K562 (cell line): ENCODE data around the gene TRPC4AP. TPM values are rescaled to one million over a fixed set of nuclear protein-coding genes. Genes with fewer than 3 reads are reported as not detected.
A peak's percentile ranks its signal among the peaks of the same experiment; 100 is the strongest.

ENCODE experiments used
- ATAC-seq: fragments of 200-7000 bp; cut with Tn5 transposase; 3 replicates; pipeline ENCODE4 v1.9.1; 2020; ENCODE audit warnings: moderate library complexity
- BruUV-seq: library from RNA; stranded (reverse); fragments of 400-500 nt; replicated peaks from 2 replicates; lab custom pipeline; 2021; lab: Mats Ljungman, UMichigan
- CTCF ChIA-PET: fragments of 300-600 bp; formaldehyde crosslinking; extraction: SDS; loops from one replicate; lab custom pipeline; 2021; ENCODE audit warnings: low intra/inter-chr PET ratio; lab: Yijun Ruan, JAX
- POLR2A ChIA-PET: fragments of 300-600, 350-650 bp; sonication (Branson Sonifier 250); formaldehyde crosslinking; extraction: SDS; loops from one replicate; lab custom pipeline; 2021; ENCODE audit warnings: antibody characterized with exemption, inconsistent platforms; lab: Yijun Ruan, JAX
- DNase-seq, 4 experiments: peaks; one replicate each; pipeline versions ENCODE4 v3.0.0 to v3.0.0-alpha.2; 2011 to 2018; ENCODE audit warnings: low spot score in 3 of 4, mixed read lengths in 3 of 4; ENCODE audit errors: extremely low read depth in 1 of 4
- FAIRE-seq: peaks from 2 replicates; lab custom pipeline; 2011; peaks lifted over from hg19 to GRCh38; lab: Jason Lieb, UNC
- H2AFZ ChIP-seq: 2 replicates; pipeline ENCODE4 v1.6.0; 2011; ENCODE audit warnings: low read depth, low read length, control low read depth, inconsistent platforms
- H3K27ac ChIP-seq: fragments of 200-600 bp; 3 replicates; pipeline ENCODE4 v1.8.0; 2011; ENCODE audit warnings: low read depth, mild to moderate bottlenecking, control low read depth, inconsistent platforms, low read length, moderate library complexity, mixed read lengths; ENCODE audit errors: extremely low read depth
- H3K27me3 ChIP-seq, 2 experiments: fragments of 300-600 bp in 1 of 2; 2 replicates in 1 of 2; 3 replicates in 1 of 2; pipeline versions ENCODE4 v1.6.0 to v1.8.0; 2011; ENCODE audit warnings: inconsistent platforms in 2 of 2, low read length in 2 of 2, mild to moderate bottlenecking in 1 of 2, mixed read lengths in 1 of 2, moderate library complexity in 1 of 2; ENCODE audit not compliant: control insufficient read depth in 2 of 2, insufficient read depth in 2 of 2
- H3K36me3 ChIP-seq: fragments of 300-600 bp; 3 replicates; pipeline ENCODE4 v1.8.0; 2011; ENCODE audit warnings: mild to moderate bottlenecking, low read length, inconsistent platforms; ENCODE audit not compliant: control insufficient read depth, insufficient read depth
- H3K4me1 ChIP-seq, 2 experiments: fragments of 200-600 bp in 1 of 2; replicated peaks in 1 of 2; 2 replicates in 1 of 2; 3 replicates in 1 of 2; pipeline versions ENCODE4 v1.5.1 to v1.8.0; 2011; ENCODE audit warnings: inconsistent platforms in 2 of 2, low read length in 2 of 2, mild to moderate bottlenecking in 1 of 2, mixed read lengths in 1 of 2, moderate library complexity in 1 of 2; ENCODE audit not compliant: control insufficient read depth in 2 of 2, insufficient read depth in 2 of 2
- H3K4me2 ChIP-seq: 2 replicates; pipeline ENCODE4 v1.6.1; 2011; ENCODE audit warnings: low read length, control low read depth, inconsistent platforms, mixed read lengths; ENCODE audit not compliant: insufficient read depth
- H3K4me3 ChIP-seq: fragments of 200-600 bp; sonication (generic), shearing (Covaris generic); 2 replicates; pipeline ENCODE4 v1.5.1; 2016; ENCODE audit warnings: control low read depth, inconsistent platforms
- H3K79me2 ChIP-seq: fragments of 200-600 bp; 3 replicates; pipeline ENCODE4 v1.8.0; 2011; ENCODE audit warnings: low read length, inconsistent platforms; ENCODE audit not compliant: control insufficient read depth, insufficient read depth
- H3K9ac ChIP-seq, 2 experiments: 2 replicates each; pipeline versions ENCODE4 v1.6.0 to v1.6.1; 2011; ENCODE audit warnings: low read depth in 2 of 2, low read length in 2 of 2, control low read depth in 1 of 2, inconsistent platforms in 1 of 2, mild to moderate bottlenecking in 1 of 2, mixed read lengths in 1 of 2; ENCODE audit not compliant: insufficient read depth in 1 of 2
- H3K9me1 ChIP-seq: one replicate; pipeline ENCODE4 v1.6.0; 2011; ENCODE audit warnings: inconsistent platforms, mild to moderate bottlenecking, low read length, moderate library complexity; ENCODE audit not compliant: control insufficient read depth, insufficient read depth
- H3K9me3 ChIP-seq: replicated peaks from 2 replicates; pipeline ENCODE4 v1.5.1; 2011; ENCODE audit warnings: low read depth, low read length, inconsistent platforms; ENCODE audit not compliant: control insufficient read depth, insufficient read depth
- H4K20me1 ChIP-seq: replicated peaks from 2 replicates; pipeline ENCODE4 v1.6.1; 2011; ENCODE audit warnings: low read length, inconsistent platforms, mixed read lengths; ENCODE audit not compliant: control insufficient read depth, insufficient read depth
- FOXM1 ChIP-seq, 2 experiments: fragments of 450-650 bp in 1 of 2; sonication (generic) in 1 of 2; formaldehyde crosslinking in 1 of 2; IDR thresholded peaks; 2 replicates each; pipeline versions ENCODE4 v1.6.1 to v1.9.0; 2017 to 2022; ENCODE audit warnings: low read depth in 2 of 2, mild to moderate bottlenecking in 2 of 2, missing genetic modification reagents in 1 of 2, moderate library complexity in 1 of 2
- HNRNPL ChIP-seq: fragments of 200-400 bp; formaldehyde crosslinking; IDR thresholded peaks from 2 replicates; pipeline ENCODE4 v1.6.1; 2017; ENCODE audit warnings: low read depth, mild to moderate bottlenecking, low read length
- HOXB6 ChIP-seq: fragments of 250-450 bp; sonication (Bioruptor Pico); IDR thresholded peaks from 2 replicates; pipeline ENCODE4 v1.5.1; 2022; ENCODE audit warnings: mild to moderate bottlenecking, borderline replicate concordance
- ILK ChIP-seq: fragments of 450-650 bp; IDR thresholded peaks from 2 replicates; pipeline ENCODE4 v1.6.1; 2016; ENCODE audit warnings: missing genetic modification characterization, low read depth, mild to moderate bottlenecking, missing compliant biosample characterization, moderate library complexity, borderline replicate concordance
- MTA1 ChIP-seq: fragments of 450-650 bp; IDR thresholded peaks from 2 replicates; pipeline ENCODE4 v1.6.1; 2017; ENCODE audit warnings: borderline replicate concordance
- NUFIP1 ChIP-seq: fragments of 450-650 bp; IDR thresholded peaks from 2 replicates; pipeline ENCODE4 v1.6.1; 2018; ENCODE audit not compliant: partially characterized antibody
- PHF20 ChIP-seq: fragments of 450-650 bp; IDR thresholded peaks from 2 replicates; pipeline ENCODE4 v1.6.1; 2018; ENCODE audit not compliant: partially characterized antibody
- PHF21A ChIP-seq: fragments of 450-650 bp; IDR thresholded peaks from 2 replicates; pipeline ENCODE4 v1.6.1; 2017; ENCODE audit warnings: low read depth, borderline replicate concordance
- SMARCA4 ChIP-seq: fragments of 450-650 bp; IDR thresholded peaks from 2 replicates; pipeline ENCODE4 v1.6.1; 2016
- SREBF2 ChIP-seq: sonication (generic); formaldehyde crosslinking; IDR thresholded peaks from 2 replicates; pipeline ENCODE4 v1.4.0; 2020; ENCODE audit warnings: mild to moderate bottlenecking, missing genetic modification reagents
- SRSF7 ChIP-seq: fragments of 200-400 bp; formaldehyde crosslinking; optimal IDR thresholded peaks from 2 replicates; pipeline ENCODE3; 2017; ENCODE audit warnings: mild to moderate bottlenecking, low read depth, low read length
- TCF3 ChIP-seq: sonication (generic); formaldehyde crosslinking; IDR thresholded peaks from 2 replicates; pipeline ENCODE4 v1.4.0; 2020; ENCODE audit warnings: mild to moderate bottlenecking, missing genetic modification reagents
- ZNF232 ChIP-seq: sonication (generic); formaldehyde crosslinking; IDR thresholded peaks from 2 replicates; pipeline ENCODE4 v1.8.0; 2022; ENCODE audit warnings: mild to moderate bottlenecking, missing genetic modification reagents
- WGBS: fragments of 100-300 bp; shearing (Covaris generic); methylation state at CpG from one replicate; pipeline ENCODE4 v1.1.6; 2016; ENCODE audit warnings: low coverage, mixed read lengths; ENCODE audit not compliant: insufficient coverage; ENCODE audit errors: missing lambda C conversion rate; 5-methylcytosine and 5-hydroxymethylcytosine counted together
- in situ Hi-C: fragments of 300-500 bp; cut with MboI; formaldehyde crosslinking; loops from 4 replicates; pipeline ENCODE4 v1.15.0; 2018; ENCODE audit warnings: inconsistent platforms, mixed read lengths
- intact Hi-C: fragments of 100-400 bp; cut with micrococcal nuclease; formaldehyde crosslinking; loops from 2 replicates; pipeline ENCODE4 v1.14.2; 2022
- polyA plus RNA-seq, 8 experiments: library from polyadenylated mRNA; depleted of rRNA in 4 of 8; stranded (reverse) in 5 of 8; unstranded in 3 of 8; fragments of >200 nt; fragmentation: Nextera tagmentation in 2 of 8; fragmentation: Illumina TruSeq in 1 of 8; extraction: Ambion mirVana in 2 of 8; extraction: Trizol in 1 of 8; gene quantifications; 2 replicates each; pipeline versions ENCODE4 v1.2.1 to v1.2.3, GENCODE V29; 2011 to 2014; ENCODE audit warnings: inconsistent platforms in 1 of 8, missing spikeins in 1 of 8
- total RNA-seq, 7 experiments: library from RNA; depleted of rRNA in 6 of 7; stranded (reverse); fragments of >200 nt in 6 of 7; fragmentation: Illumina TruSeq in 2 of 7; extraction: Trizol in 2 of 7; gene quantifications; 2 replicates each; pipeline versions ENCODE4 v1.2.1 to v1.2.3, GENCODE V29; 2011 to 2021; ENCODE audit warnings: low replicate concordance in 1 of 7
- TF ChIP-seq, protein P1 (sequence below): fragments of 450-650 bp; IDR thresholded peaks from 2 replicates; pipeline ENCODE4 v1.6.1; 2016
- TF ChIP-seq, protein P2 (sequence below): sonication (generic); formaldehyde crosslinking; IDR thresholded peaks from 2 replicates; pipeline ENCODE4 v1.8.0; 2022; ENCODE audit warnings: mild to moderate bottlenecking, missing genetic modification reagents
- TF ChIP-seq, protein P3 (sequence below): fragments of 450-650 bp; IDR thresholded peaks from 2 replicates; pipeline ENCODE4 v1.6.1; 2017; ENCODE audit warnings: mild to moderate bottlenecking, moderate library complexity
- TF ChIP-seq, protein P4 (sequence below): sonication (generic); formaldehyde crosslinking; IDR thresholded peaks from 2 replicates; pipeline ENCODE4 v1.8.1; 2022; ENCODE audit warnings: missing genetic modification reagents

The TRPC4AP gene
- total and polyA plus RNA-seq, 9 of the 15 experiments (the other 6 are each of a cell fraction or from before 2014, with no cell fraction given), result 2.3 to 70.3 (median 33.3) TPM

DNA sequence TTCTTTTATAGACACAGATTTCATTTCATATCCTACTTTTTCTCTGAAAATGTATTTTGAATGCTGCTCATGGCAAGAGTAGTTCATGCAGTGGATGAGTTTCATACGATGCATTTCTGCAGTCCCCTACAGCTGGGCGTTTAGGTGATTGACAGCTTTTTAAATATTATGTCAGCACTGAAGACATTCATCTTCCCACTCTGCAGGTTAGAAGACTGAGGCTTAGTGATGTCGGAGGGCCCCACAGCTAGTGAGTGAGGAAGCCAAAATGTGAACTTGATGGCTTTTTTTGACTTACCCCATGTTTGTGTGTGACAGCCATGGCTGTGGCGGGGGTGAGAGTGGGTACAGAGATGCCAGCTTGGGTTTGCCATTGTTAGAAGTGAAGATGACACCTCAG is 103.5 kb downstream of the TRPC4AP start:
- ATAC-seq (no peak), FAIRE-seq (no peak), DNase-seq (no peak)
- Histone ChIP-seq H4K20me1 (peaks cover 4% of the 10 kb centered on the region; the same call in 1 of the 2 replicates), H3K27me3 (no peaks in the 10 kb centered on the region), H3K27ac (no peak overlapping the region), H3K9ac (no peak overlapping the region), H3K4me2 (no peak overlapping the region), H2AFZ (no peak overlapping the region), H3K4me3 (no peak overlapping the region), H3K4me1 (peaks cover 0 to 40% of the 10 kb centered on the region in 2 experiments; a peak in 3 of 5 replicates), H3K79me2 (no peaks in the 10 kb centered on the region), H3K9me3 (no peaks in the 10 kb centered on the region), H3K9me1 (no peaks in the 10 kb centered on the region), H3K36me3 (peaks cover 3% of the 10 kb centered on the region; the same call in 2 of the 3 replicates)
- ChIA-PET POLR2A (interaction anchor here (1.4 to 3.6 kb wide), 2 partner anchors 9 to 11 kb away, joined by 3 to 17 read pairs; no protein-coding TSS in a partner anchor), CTCF (interaction anchor here (1.1 kb wide), 1 partner anchor 116 kb away, joined by 3 read pairs; no protein-coding TSS in a partner anchor)
- BruUV-seq, result no TSS peak
- intact Hi-C loops, result no loop called here
- in situ Hi-C loops, result no loop called here
- WGBS, result 41% methylated on average over 4 of the region's 4 CpGs
- TF ChIP-seq HNRNPL, result no peak
- TF ChIP-seq, protein P1, sequence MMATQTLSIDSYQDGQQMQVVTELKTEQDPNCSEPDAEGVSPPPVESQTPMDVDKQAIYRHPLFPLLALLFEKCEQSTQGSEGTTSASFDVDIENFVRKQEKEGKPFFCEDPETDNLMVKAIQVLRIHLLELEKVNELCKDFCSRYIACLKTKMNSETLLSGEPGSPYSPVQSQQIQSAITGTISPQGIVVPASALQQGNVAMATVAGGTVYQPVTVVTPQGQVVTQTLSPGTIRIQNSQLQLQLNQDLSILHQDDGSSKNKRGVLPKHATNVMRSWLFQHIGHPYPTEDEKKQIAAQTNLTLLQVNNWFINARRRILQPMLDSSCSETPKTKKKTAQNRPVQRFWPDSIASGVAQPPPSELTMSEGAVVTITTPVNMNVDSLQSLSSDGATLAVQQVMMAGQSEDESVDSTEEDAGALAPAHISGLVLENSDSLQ, result peak; percentile 66
- TF ChIP-seq SREBF2 (CRISPR knock-in tag), result no peak
- TF ChIP-seq, protein P2, sequence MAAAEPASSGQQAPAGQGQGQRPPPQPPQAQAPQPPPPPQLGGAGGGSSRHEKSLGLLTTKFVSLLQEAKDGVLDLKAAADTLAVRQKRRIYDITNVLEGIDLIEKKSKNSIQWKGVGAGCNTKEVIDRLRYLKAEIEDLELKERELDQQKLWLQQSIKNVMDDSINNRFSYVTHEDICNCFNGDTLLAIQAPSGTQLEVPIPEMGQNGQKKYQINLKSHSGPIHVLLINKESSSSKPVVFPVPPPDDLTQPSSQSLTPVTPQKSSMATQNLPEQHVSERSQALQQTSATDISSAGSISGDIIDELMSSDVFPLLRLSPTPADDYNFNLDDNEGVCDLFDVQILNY, result no peak
- no peak for TF ChIP-seq ILK (tag)
- TF ChIP-seq SRSF7, result no peak
- TF ChIP-seq MTA1, result no peak
- TF ChIP-seq TCF3 (CRISPR knock-in tag), result no peak
- TF ChIP-seq HOXB6, result no peak
- TF ChIP-seq, protein P3, sequence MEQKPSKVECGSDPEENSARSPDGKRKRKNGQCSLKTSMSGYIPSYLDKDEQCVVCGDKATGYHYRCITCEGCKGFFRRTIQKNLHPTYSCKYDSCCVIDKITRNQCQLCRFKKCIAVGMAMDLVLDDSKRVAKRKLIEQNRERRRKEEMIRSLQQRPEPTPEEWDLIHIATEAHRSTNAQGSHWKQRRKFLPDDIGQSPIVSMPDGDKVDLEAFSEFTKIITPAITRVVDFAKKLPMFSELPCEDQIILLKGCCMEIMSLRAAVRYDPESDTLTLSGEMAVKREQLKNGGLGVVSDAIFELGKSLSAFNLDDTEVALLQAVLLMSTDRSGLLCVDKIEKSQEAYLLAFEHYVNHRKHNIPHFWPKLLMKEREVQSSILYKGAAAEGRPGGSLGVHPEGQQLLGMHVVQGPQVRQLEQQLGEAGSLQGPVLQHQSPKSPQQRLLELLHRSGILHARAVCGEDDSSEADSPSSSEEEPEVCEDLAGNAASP, result no peak
- TF ChIP-seq, protein P4, sequence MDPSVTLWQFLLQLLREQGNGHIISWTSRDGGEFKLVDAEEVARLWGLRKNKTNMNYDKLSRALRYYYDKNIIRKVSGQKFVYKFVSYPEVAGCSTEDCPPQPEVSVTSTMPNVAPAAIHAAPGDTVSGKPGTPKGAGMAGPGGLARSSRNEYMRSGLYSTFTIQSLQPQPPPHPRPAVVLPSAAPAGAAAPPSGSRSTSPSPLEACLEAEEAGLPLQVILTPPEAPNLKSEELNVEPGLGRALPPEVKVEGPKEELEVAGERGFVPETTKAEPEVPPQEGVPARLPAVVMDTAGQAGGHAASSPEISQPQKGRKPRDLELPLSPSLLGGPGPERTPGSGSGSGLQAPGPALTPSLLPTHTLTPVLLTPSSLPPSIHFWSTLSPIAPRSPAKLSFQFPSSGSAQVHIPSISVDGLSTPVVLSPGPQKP (CRISPR knock-in tag), result no peak
- no peak for TF ChIP-seq NUFIP1
- TF ChIP-seq SMARCA4, result no peak
- no peak for TF ChIP-seq PHF21A
- no peak for TF ChIP-seq FOXM1 (IDR thresholded peaks at IDR 0.05; ENCODE audit: low read depth)
- no peak for TF ChIP-seq FOXM1 (CRISPR knock-in tag; IDR thresholded peaks at IDR 0.05; ENCODE audit: low read depth)
- no peak for TF ChIP-seq PHF20
- no peak for TF ChIP-seq ZNF232 (CRISPR knock-in tag)
